ENCODE results near the gene ATP10B. TPM values are rescaled to one million over a fixed set of nuclear protein-coding genes. Genes with fewer than 3 reads are reported as not detected.

ATP10B gene
- total RNA-seq, 2 experiments from 2014 or later, result not detected

- no peak for DNase-seq (ENCODE audit: low spot score)
- Histone ChIP-seq H3K9me3 (ENCODE audit: low read length) (no peaks in the 10 kb centered on the region), H3K36me3 (ENCODE audit: insufficient read depth, low read length) (no peaks in the 10 kb centered on the region), H3K27ac (ENCODE audit: low read depth, low read length, poor library complexity, severe bottlenecking) (no peak overlapping the region), H4K20me1 (ENCODE audit: insufficient read depth, low read length) (no peaks in the 10 kb centered on the region), H3K4me2 (ENCODE audit: low read length) (no peak overlapping the region), H2AFZ (ENCODE audit: low read length) (no peak overlapping the region), H3K4me3 (ENCODE audit: low read depth, low read length, poor library complexity, severe bottlenecking) (no peak overlapping the region), H3K9me2 (ENCODE audit: insufficient read depth, low read length) (no peaks in the 10 kb centered on the region), H3K79me2 (ENCODE audit: insufficient read depth, low read depth, low read length) (no peaks in the 10 kb centered on the region), H3K4me1 (ENCODE audit: insufficient read depth, low read length, poor library complexity, severe bottlenecking) (no peaks in the 10 kb centered on the region)
- intact Hi-C loops (cut with micrococcal nuclease; ENCODE audit: unreplicated experiment), result no loop called here
- no peak for TF ChIP-seq EZH2phosphoT487 (IDR thresholded peaks at IDR 0.05; ENCODE audit: borderline replicate concordance, low read depth, low read length)
- TF ChIP-seq, protein P1, sequence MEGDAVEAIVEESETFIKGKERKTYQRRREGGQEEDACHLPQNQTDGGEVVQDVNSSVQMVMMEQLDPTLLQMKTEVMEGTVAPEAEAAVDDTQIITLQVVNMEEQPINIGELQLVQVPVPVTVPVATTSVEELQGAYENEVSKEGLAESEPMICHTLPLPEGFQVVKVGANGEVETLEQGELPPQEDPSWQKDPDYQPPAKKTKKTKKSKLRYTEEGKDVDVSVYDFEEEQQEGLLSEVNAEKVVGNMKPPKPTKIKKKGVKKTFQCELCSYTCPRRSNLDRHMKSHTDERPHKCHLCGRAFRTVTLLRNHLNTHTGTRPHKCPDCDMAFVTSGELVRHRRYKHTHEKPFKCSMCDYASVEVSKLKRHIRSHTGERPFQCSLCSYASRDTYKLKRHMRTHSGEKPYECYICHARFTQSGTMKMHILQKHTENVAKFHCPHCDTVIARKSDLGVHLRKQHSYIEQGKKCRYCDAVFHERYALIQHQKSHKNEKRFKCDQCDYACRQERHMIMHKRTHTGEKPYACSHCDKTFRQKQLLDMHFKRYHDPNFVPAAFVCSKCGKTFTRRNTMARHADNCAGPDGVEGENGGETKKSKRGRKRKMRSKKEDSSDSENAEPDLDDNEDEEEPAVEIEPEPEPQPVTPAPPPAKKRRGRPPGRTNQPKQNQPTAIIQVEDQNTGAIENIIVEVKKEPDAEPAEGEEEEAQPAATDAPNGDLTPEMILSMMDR (conservative IDR thresholded peaks at IDR 0.05; ENCODE audit: low read length), result no peak
- CTCF ChIA-PET (ENCODE audit: unreplicated experiment), result no interaction called here
- POLR2A ChIA-PET, result interaction anchor here (2.2 kb wide), 1 partner anchor 11 kb away, joined by 8 read pairs; no protein-coding TSS in a partner anchor
- BruUV-seq (replicated peaks), result no TSS peak
These were observed 16.0 kb downstream of the ATP10B start for GRCh38 chr5:160835818-160836528.

DNA sequence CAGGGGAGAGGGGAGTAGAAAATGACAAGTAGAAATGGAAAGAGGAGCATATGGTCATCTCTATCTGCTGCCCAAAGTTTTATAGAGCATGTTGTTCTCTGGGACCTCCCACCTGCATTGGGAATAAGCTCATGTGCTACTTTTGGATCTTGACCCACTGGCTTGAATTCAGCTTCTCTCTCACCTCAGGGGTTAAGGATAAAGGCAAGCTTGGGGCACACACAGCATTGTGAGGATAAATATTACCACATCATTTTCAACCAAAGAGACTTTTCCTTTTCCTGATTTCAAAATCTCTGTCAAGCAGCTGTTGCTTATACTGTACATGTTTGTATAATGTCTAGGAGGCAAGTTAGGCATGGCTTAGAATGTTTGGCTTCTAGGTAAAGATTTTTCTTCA, 16.6 kb downstream of the ATP10B start:
- H3K9me3 ChIP-seq (ENCODE audit: low read length), result no peaks in the 10 kb centered on the region
- H4K20me1 ChIP-seq (ENCODE audit: insufficient read depth, low read length), result no peaks in the 10 kb centered on the region
- no peak for TF ChIP-seq EZH2phosphoT487 (IDR thresholded peaks at IDR 0.05; ENCODE audit: borderline replicate concordance, low read depth, low read length)
- TF ChIP-seq, protein P1 (conservative IDR thresholded peaks at IDR 0.05; ENCODE audit: low read length), result no peak
- POLR2A ChIA-PET, result no interaction called here
- H3K4me2 ChIP-seq (ENCODE audit: low read length), result no peak overlapping the region
- no peak overlapping the region for H3K4me3 ChIP-seq (ENCODE audit: low read depth, low read length, poor library complexity, severe bottlenecking)
- CTCF ChIA-PET (ENCODE audit: unreplicated experiment), result interaction anchor here (0.6 kb wide), 1 partner anchor 12 kb away, joined by 3 read pairs; no protein-coding TSS in a partner anchor
- H3K79me2 ChIP-seq (ENCODE audit: insufficient read depth, low read depth, low read length), result no peaks in the 10 kb centered on the region
- no peak overlapping the region for H2AFZ ChIP-seq (ENCODE audit: low read length)
- no peaks in the 10 kb centered on the region for H3K9me2 ChIP-seq (ENCODE audit: insufficient read depth, low read length)
- no TSS peak for BruUV-seq (replicated peaks)
- H3K4me1 ChIP-seq (ENCODE audit: insufficient read depth, low read length, poor library complexity, severe bottlenecking), result no peaks in the 10 kb centered on the region
- no peak for DNase-seq (ENCODE audit: low spot score)
- H3K36me3 ChIP-seq (ENCODE audit: insufficient read depth, low read length), result no peaks in the 10 kb centered on the region
- intact Hi-C loops (cut with micrococcal nuclease; ENCODE audit: unreplicated experiment), result no loop called here
- H3K27ac ChIP-seq (ENCODE audit: low read depth, low read length, poor library complexity, severe bottlenecking), result no peak overlapping the region

- no TSS peak for BruUV-seq (replicated peaks)
- H3K27ac ChIP-seq (ENCODE audit: low read depth, low read length, poor library complexity, severe bottlenecking), result no peak overlapping the region
- no peaks in the 10 kb centered on the region for H3K9me2 ChIP-seq (ENCODE audit: insufficient read depth, low read length)
- no peak for DNase-seq (ENCODE audit: low spot score)
- no peaks in the 10 kb centered on the region for H3K4me1 ChIP-seq (ENCODE audit: insufficient read depth, low read length, poor library complexity, severe bottlenecking)
- no peak overlapping the region for H2AFZ ChIP-seq (ENCODE audit: low read length)
- intact Hi-C loops (cut with micrococcal nuclease; ENCODE audit: unreplicated experiment), result no loop called here
- TF ChIP-seq, protein P1 (conservative IDR thresholded peaks at IDR 0.05; ENCODE audit: low read length), result no peak
- TF ChIP-seq EZH2phosphoT487 (IDR thresholded peaks at IDR 0.05; ENCODE audit: borderline replicate concordance, low read depth, low read length), result no peak
- ChIA-PET CTCF (ENCODE audit: unreplicated experiment) (no interaction called here), POLR2A (no interaction called here)
- no peak overlapping the region for H3K4me2 ChIP-seq (ENCODE audit: low read length)
- no peaks in the 10 kb centered on the region for H3K9me3 ChIP-seq (ENCODE audit: low read length)
- H4K20me1 ChIP-seq (ENCODE audit: insufficient read depth, low read length), result no peaks in the 10 kb centered on the region
- no peaks in the 10 kb centered on the region for H3K79me2 ChIP-seq (ENCODE audit: insufficient read depth, low read depth, low read length)
- H3K36me3 ChIP-seq (ENCODE audit: insufficient read depth, low read length), result no peaks in the 10 kb centered on the region
- no peak overlapping the region for H3K4me3 ChIP-seq (ENCODE audit: low read depth, low read length, poor library complexity, severe bottlenecking)
These were observed 18.2 kb downstream of the ATP10B start for GRCh38 chr5:160833806-160834205.
